NT2/D1 (cell line): ENCODE results near the gene MGAT5.

Experiments used
- SUZ12 ChIP-seq: IDR thresholded peaks from 2 replicates; pipeline ENCODE4 v1.6.1; 2011; ENCODE audit not compliant: insufficient read length, insufficient read depth; ENCODE audit errors: extremely low read depth
- YY1 ChIP-seq: IDR thresholded peaks from 2 replicates; pipeline ENCODE4 v1.6.1; 2011; ENCODE audit not compliant: insufficient read length, insufficient read depth
- ZNF274 ChIP-seq: IDR thresholded peaks from 2 replicates; pipeline ENCODE4 v1.6.1; 2011; ENCODE audit warnings: mild to moderate bottlenecking, low read depth, low read length

- TF ChIP-seq SUZ12 (no peak), ZNF274 (no peak), YY1 (no peak)
Measured at GRCh38 chr2:134249755-134250154, 4.1 kb upstream of the MGAT5 start.
